RWPE2 (cell line): ENCODE measurements around the gene INTS1.

ENCODE experiments used
- ATAC-seq: fragments of 200-7000 bp; cut with Tn5 transposase; 3 replicates; pipeline ENCODE4 v1.9.1; 2021; ENCODE audit warnings: low read depth
- DNase-seq: peaks from one replicate; pipeline ENCODE4 v3.0.0-alpha.2; 2020; ENCODE audit warnings: low spot score
- H3K27ac ChIP-seq: fragments of 450-650 bp; 2 replicates; pipeline ENCODE4 v1.5.1; 2017; ENCODE audit warnings: mild to moderate bottlenecking; ENCODE audit not compliant: poor library complexity, severe bottlenecking
- H3K27me3 ChIP-seq: fragments of 250-450 bp; sonication (Bioruptor Pico); 2 replicates; pipeline ENCODE4 v1.5.1; 2021; ENCODE audit warnings: mild to moderate bottlenecking, moderate library complexity; ENCODE audit not compliant: insufficient read depth, poor library complexity, severe bottlenecking
- H3K36me3 ChIP-seq: fragments of 250-450 bp; sonication (Bioruptor Pico); 2 replicates; pipeline ENCODE4 v1.5.1; 2020; ENCODE audit warnings: low read depth, mild to moderate bottlenecking, moderate library complexity
- H3K4me1 ChIP-seq: fragments of 250-450 bp; sonication (Bioruptor Pico); 2 replicates; pipeline ENCODE4 v1.5.1; 2021; ENCODE audit warnings: mild to moderate bottlenecking, moderate library complexity; ENCODE audit not compliant: insufficient read depth, poor library complexity, severe bottlenecking
- H3K4me3 ChIP-seq: fragments of 250-450 bp; sonication (Bioruptor Pico); 2 replicates; pipeline ENCODE4 v1.5.1; 2021; ENCODE audit warnings: mild to moderate bottlenecking, moderate library complexity; ENCODE audit not compliant: severe bottlenecking
- H3K9me3 ChIP-seq: fragments of 250-450 bp; sonication (Bioruptor Pico); 2 replicates; pipeline ENCODE4 v1.5.1; 2021; ENCODE audit warnings: mild to moderate bottlenecking, moderate library complexity; ENCODE audit not compliant: severe bottlenecking
- CTCF ChIP-seq: fragments of 450-650 bp; IDR thresholded peaks from one replicate; pipeline ENCODE4 v1.5.1; 2017; ENCODE audit warnings: mild to moderate bottlenecking, moderate library complexity; ENCODE audit not compliant: poor library complexity, severe bottlenecking

INTS1 gene

GRCh38 chr7:1449951-1450350, 54.2 kb downstream of the INTS1 start:
- no peak for DNase-seq
- Histone ChIP-seq H3K9me3 (no peaks in the 10 kb centered on the region), H3K4me3 (no peak overlapping the region), H3K4me1 (peaks cover 11% of the 10 kb centered on the region), H3K27ac (no peak overlapping the region), H3K27me3 (no peaks in the 10 kb centered on the region), H3K36me3 (peaks cover 8% of the 10 kb centered on the region; the same call in 1 of the 2 replicates)
- no peak for TF ChIP-seq CTCF
- no peak for ATAC-seq

- no peak overlapping the region for H3K4me3 ChIP-seq
- H3K4me1 ChIP-seq: peaks cover 6% of the 10 kb centered on the region
- TF ChIP-seq CTCF: no peak
- H3K27ac ChIP-seq: no peak overlapping the region
- peaks cover 8% of the 10 kb centered on the region; the same call in 1 of the 2 replicates for H3K36me3 ChIP-seq
- ATAC-seq (no peak), DNase-seq (no peak)
- H3K9me3 ChIP-seq: no peaks in the 10 kb centered on the region
- H3K27me3 ChIP-seq: no peaks in the 10 kb centered on the region
Observed at GRCh38 chr7:1449501-1449900, 54.7 kb downstream of the INTS1 start.

DNA sequence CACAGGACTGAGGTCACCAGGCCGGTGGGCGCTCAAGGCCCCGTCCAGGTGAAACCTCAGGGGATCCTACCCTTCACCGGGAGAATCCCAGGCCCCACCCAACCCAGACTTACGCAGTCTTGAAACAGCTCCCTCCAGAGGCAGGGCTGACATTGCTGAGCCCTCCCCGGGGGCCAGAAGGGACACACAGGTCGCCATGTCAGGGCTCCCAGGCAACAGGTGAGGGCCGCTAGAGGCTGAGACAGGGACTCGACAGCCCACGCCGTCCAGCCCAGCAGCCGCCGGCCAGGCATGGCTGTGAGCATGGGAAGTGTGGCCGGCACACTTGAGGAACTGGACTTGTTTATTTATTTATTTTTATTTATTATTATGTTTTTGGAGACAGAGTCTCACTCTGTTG, 55.2 kb downstream of the INTS1 start:
- H3K27me3 ChIP-seq: no peaks in the 10 kb centered on the region
- H3K4me3 ChIP-seq: no peak overlapping the region
- ATAC-seq (no peak), DNase-seq (no peak)
- no peak for TF ChIP-seq CTCF
- peaks cover 6% of the 10 kb centered on the region for H3K4me1 ChIP-seq
- no peaks in the 10 kb centered on the region for H3K9me3 ChIP-seq
- no peak overlapping the region for H3K27ac ChIP-seq
- H3K36me3 ChIP-seq: peaks cover 8% of the 10 kb centered on the region; the same call in 1 of the 2 replicates

- TF ChIP-seq CTCF: no peak
- DNase-seq (no peak), ATAC-seq (peak; percentile 3; the same call in 1 of the 3 replicates)
- Histone ChIP-seq H3K36me3 (peaks cover 8% of the 10 kb centered on the region; the same call in 1 of the 2 replicates), H3K27ac (no peak overlapping the region), H3K27me3 (no peaks in the 10 kb centered on the region), H3K4me3 (no peak overlapping the region), H3K4me1 (peaks cover 6% of the 10 kb centered on the region), H3K9me3 (no peaks in the 10 kb centered on the region)
Observed at GRCh38 chr7:1447551-1448244, 56.5 kb downstream of the INTS1 start.

GRCh38 chr7:1447112-1447511, 57.1 kb downstream of the INTS1 start:
- Histone ChIP-seq H3K27me3 (no peaks in the 10 kb centered on the region), H3K27ac (no peak overlapping the region), H3K9me3 (no peaks in the 10 kb centered on the region), H3K36me3 (peaks cover 8% of the 10 kb centered on the region; the same call in 1 of the 2 replicates), H3K4me3 (no peak overlapping the region), H3K4me1 (peaks cover 2% of the 10 kb centered on the region)
- ATAC-seq (peak; percentile 20; the same call in 2 of the 3 replicates), DNase-seq (no peak)
- TF ChIP-seq CTCF: no peak
